Loucy (cell line): ENCODE data around the gene RNF32.

Source experiments
- H2AFZ ChIP-seq: fragments of 200-600 bp; sonication (generic); 2 replicates; pipeline ENCODE4 v1.6.0; 2016; ENCODE audit warnings: antibody characterized with exemption, mild to moderate bottlenecking, low read length, moderate library complexity
- H3F3A ChIP-seq: fragments of 200-600 bp; 2 replicates; pipeline ENCODE4 v1.6.0; 2016; ENCODE audit warnings: antibody characterized with exemption, low read depth, mild to moderate bottlenecking
- H3K27me3 ChIP-seq: fragments of 200-600 bp; sonication (generic); 2 replicates; pipeline ENCODE4 v1.6.1; 2014; ENCODE audit warnings: low read length, mild to moderate bottlenecking; ENCODE audit not compliant: insufficient read depth, poor library complexity, severe bottlenecking
- H3K36me3 ChIP-seq: fragments of 200-600 bp; sonication (generic); 2 replicates; pipeline ENCODE4 v1.6.1; 2016; ENCODE audit warnings: low read length; ENCODE audit not compliant: insufficient read depth
- H3K4me1 ChIP-seq: fragments of 200-600 bp; sonication (generic); 2 replicates; pipeline ENCODE4 v1.5.1; 2014; ENCODE audit warnings: low read length, mild to moderate bottlenecking; ENCODE audit not compliant: insufficient read depth, poor library complexity, severe bottlenecking
- H3K4me2 ChIP-seq: fragments of 200-600 bp; sonication (generic); 2 replicates; pipeline ENCODE4 v1.6.0; 2014; ENCODE audit warnings: antibody characterized with exemption, low read length, low read depth, mild to moderate bottlenecking; ENCODE audit not compliant: poor library complexity, severe bottlenecking
- H3K4me3 ChIP-seq: fragments of 200-600 bp; sonication (generic); 2 replicates; pipeline ENCODE4 v1.5.1; 2014; ENCODE audit warnings: low read length, mild to moderate bottlenecking, mixed read lengths; ENCODE audit not compliant: poor library complexity, severe bottlenecking
- H3K79me2 ChIP-seq: fragments of 200-600 bp; sonication (generic); 2 replicates; pipeline ENCODE4 v1.6.1; 2014; ENCODE audit warnings: low read length; ENCODE audit not compliant: insufficient read depth
- H3K9ac ChIP-seq: fragments of 200-600 bp; sonication (generic); 2 replicates; pipeline ENCODE4 v1.6.0; 2014; ENCODE audit warnings: mild to moderate bottlenecking, low read depth, low read length, moderate library complexity; ENCODE audit not compliant: poor library complexity, severe bottlenecking
- H3K9me2 ChIP-seq: fragments of 200-600 bp; sonication (generic); replicated peaks from 2 replicates; pipeline ENCODE4 v1.6.1; 2016; ENCODE audit warnings: low read depth, low read length, mixed read lengths
- H3K9me3 ChIP-seq: fragments of 200-600 bp; sonication (generic); 2 replicates; pipeline ENCODE4 v1.6.1; 2014; ENCODE audit warnings: mild to moderate bottlenecking, antibody characterized with exemption, low read length, low read depth; ENCODE audit not compliant: insufficient read depth
- H4K20me1 ChIP-seq: fragments of 200-600 bp; sonication (generic); 2 replicates; pipeline ENCODE4 v1.6.0; 2014; ENCODE audit warnings: antibody characterized with exemption, low read length, mild to moderate bottlenecking; ENCODE audit not compliant: insufficient read depth, poor library complexity, severe bottlenecking
- EZH2phosphoT487 ChIP-seq: fragments of 200-600 bp; IDR thresholded peaks from 2 replicates; pipeline ENCODE4 v1.6.1; 2018; ENCODE audit warnings: antibody characterized with exemption, mild to moderate bottlenecking, moderate library complexity, borderline replicate concordance
- TF ChIP-seq, protein P1 (sequence below): fragments of 200-600 bp; sonication (generic); conservative IDR thresholded peaks from 2 replicates; pipeline ENCODE4 v1.5.1; 2014; ENCODE audit warnings: mild to moderate bottlenecking, antibody characterized with exemption, low read length

Gene RNF32

DNA sequence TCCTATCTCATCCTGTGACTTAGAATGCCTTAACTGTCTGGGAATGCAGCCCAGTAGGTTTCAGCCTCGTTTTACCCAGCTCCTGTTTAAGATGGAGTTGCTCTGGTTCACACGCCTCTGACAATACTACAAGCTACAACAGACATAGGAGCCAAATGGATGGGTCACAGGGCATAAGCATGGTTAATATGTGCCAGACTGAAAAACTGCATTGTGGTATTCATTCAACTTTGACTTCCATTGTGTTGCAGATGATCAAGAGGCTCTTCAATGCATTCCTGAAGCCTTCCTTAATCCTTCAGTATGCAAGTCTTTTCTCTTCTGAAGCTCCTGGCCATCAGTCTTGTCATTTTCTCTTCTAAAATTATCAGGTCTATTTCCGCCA lies 20.3 kb upstream of the RNF32 start:
- Histone ChIP-seq H3K4me3 (no peak overlapping the region), H4K20me1 (no peaks in the 10 kb centered on the region), H2AFZ (no peak overlapping the region), H3K9me3 (0 out of 2 replicates have a peak, but pooled peaks cover 3% of the 10 kb centered on the region), H3F3A (no peaks in the 10 kb centered on the region), H3K9me2 (no peaks in the 10 kb centered on the region), H3K4me2 (no peak overlapping the region), H3K9ac (no peak overlapping the region), H3K36me3 (no peaks in the 10 kb centered on the region), H3K27me3 (no peaks in the 10 kb centered on the region), H3K79me2 (no peaks in the 10 kb centered on the region), H3K4me1 (no peaks in the 10 kb centered on the region)
- TF ChIP-seq, protein P1, sequence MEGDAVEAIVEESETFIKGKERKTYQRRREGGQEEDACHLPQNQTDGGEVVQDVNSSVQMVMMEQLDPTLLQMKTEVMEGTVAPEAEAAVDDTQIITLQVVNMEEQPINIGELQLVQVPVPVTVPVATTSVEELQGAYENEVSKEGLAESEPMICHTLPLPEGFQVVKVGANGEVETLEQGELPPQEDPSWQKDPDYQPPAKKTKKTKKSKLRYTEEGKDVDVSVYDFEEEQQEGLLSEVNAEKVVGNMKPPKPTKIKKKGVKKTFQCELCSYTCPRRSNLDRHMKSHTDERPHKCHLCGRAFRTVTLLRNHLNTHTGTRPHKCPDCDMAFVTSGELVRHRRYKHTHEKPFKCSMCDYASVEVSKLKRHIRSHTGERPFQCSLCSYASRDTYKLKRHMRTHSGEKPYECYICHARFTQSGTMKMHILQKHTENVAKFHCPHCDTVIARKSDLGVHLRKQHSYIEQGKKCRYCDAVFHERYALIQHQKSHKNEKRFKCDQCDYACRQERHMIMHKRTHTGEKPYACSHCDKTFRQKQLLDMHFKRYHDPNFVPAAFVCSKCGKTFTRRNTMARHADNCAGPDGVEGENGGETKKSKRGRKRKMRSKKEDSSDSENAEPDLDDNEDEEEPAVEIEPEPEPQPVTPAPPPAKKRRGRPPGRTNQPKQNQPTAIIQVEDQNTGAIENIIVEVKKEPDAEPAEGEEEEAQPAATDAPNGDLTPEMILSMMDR: no peak
- TF ChIP-seq EZH2phosphoT487: no peak

DNA sequence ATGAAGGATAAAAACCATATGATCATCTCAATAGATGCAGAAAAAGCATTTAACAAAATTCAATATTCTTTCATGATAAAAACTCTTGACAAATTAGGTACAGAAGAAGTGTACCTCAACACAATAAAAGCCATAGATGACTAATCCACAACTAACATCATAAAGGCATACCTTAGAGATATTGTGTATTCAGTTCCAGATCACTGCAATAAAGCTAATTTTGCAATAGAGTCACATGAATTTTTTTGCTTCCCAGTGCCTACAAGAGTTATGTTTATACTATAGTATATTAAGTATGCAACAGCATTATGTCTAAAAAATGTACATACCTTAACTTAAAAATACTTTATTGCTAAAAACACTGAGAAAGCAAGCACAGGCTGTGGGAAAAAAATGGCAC lies 18.9 kb upstream of the RNF32 start:
- no peak overlapping the region for H2AFZ ChIP-seq
- TF ChIP-seq, protein P1: no peak
- no peak for TF ChIP-seq EZH2phosphoT487
- H3K9ac ChIP-seq: no peak overlapping the region
- H3K9me3 ChIP-seq: 0 out of 2 replicates have a peak, but pooled peaks cover 3% of the 10 kb centered on the region
- no peaks in the 10 kb centered on the region for H3K9me2 ChIP-seq
- H3K27me3 ChIP-seq: no peaks in the 10 kb centered on the region
- H3K4me1 ChIP-seq: no peaks in the 10 kb centered on the region
- H3K4me3 ChIP-seq: no peak overlapping the region
- H3K36me3 ChIP-seq: no peaks in the 10 kb centered on the region
- no peaks in the 10 kb centered on the region for H4K20me1 ChIP-seq
- no peaks in the 10 kb centered on the region for H3K79me2 ChIP-seq
- no peaks in the 10 kb centered on the region for H3F3A ChIP-seq
- H3K4me2 ChIP-seq: no peak overlapping the region

DNA sequence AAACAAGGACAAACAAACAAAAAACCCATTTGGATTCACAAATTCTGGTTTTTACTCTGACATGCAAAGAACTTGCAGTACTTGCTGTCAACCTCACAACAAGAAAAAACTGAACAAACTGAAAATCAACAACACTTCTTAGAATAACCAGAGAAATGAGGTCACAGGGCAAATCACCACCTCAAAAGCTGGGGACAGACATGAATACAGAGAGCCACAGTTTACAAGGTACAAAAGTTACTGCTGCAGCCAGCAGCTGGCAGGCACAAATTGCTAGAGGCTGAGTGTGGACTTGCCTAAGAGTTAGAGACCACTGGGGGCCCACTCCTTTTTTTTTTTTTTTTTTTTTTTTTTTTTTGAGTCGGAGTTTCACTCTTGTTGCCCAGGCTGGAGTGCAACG lies 15.0 kb upstream of the RNF32 start:
- Histone ChIP-seq H3F3A (no peaks in the 10 kb centered on the region), H3K4me2 (no peak overlapping the region), H2AFZ (no peak overlapping the region), H4K20me1 (no peaks in the 10 kb centered on the region), H3K36me3 (no peaks in the 10 kb centered on the region), H3K4me1 (no peaks in the 10 kb centered on the region), H3K9me3 (peaks cover 7% of the 10 kb centered on the region; the same call in 1 of the 2 replicates), H3K27me3 (no peaks in the 10 kb centered on the region), H3K9me2 (no peaks in the 10 kb centered on the region), H3K79me2 (no peaks in the 10 kb centered on the region), H3K4me3 (no peak overlapping the region), H3K9ac (no peak overlapping the region)
- TF ChIP-seq EZH2phosphoT487: no peak
- TF ChIP-seq, protein P1: no peak
